ENCODE data around the gene KIF17. TPM values are rescaled to one million over a fixed set of nuclear protein-coding genes. Genes with fewer than 3 reads are reported as not detected.

The KIF17 gene
- total RNA-seq, 2 experiments from 2014 or later: not detected

- Mint-ChIP-seq H3K27me3 (no peaks in the 10 kb centered on the region), H3K36me3 (peaks cover 10% of the 10 kb centered on the region), H3K27ac (no peak overlapping the region), H3K4me3 (no peak overlapping the region), H3K4me1 (peaks cover 31% of the 10 kb centered on the region), H3K9me3 (ENCODE audit: low read depth) (no peaks in the 10 kb centered on the region)
- no peak for DNase-seq
- CTCF ChIA-PET: interaction anchor here (2.3 to 3.3 kb wide), 2 partner anchors 31 to 33 kb away, joined by 8 to 11 read pairs; partner anchors contain the start of gene PINK1
- no peak for ATAC-seq
Measured at GRCh38 chr1:20663969-20664715, 53.7 kb downstream of the KIF17 start.

GRCh38 chr1:20663365-20663764 lies 54.4 kb downstream of the KIF17 start:
- Mint-ChIP-seq H3K9me3 (ENCODE audit: low read depth) (no peaks in the 10 kb centered on the region), H3K4me1 (peaks cover 36% of the 10 kb centered on the region), H3K27me3 (no peaks in the 10 kb centered on the region), H3K27ac (no peak overlapping the region), H3K4me3 (no peak overlapping the region), H3K36me3 (peaks cover 10% of the 10 kb centered on the region)
- no peak for ATAC-seq
- no peak for DNase-seq
- CTCF ChIA-PET: interaction anchor here (2.3 to 3.3 kb wide), 2 partner anchors 30 to 34 kb away, joined by 8 to 11 read pairs; partner anchors contain the start of gene PINK1

- peak overlapping the region; percentile 99 for H3K27ac Mint-ChIP-seq
- no peaks in the 10 kb centered on the region for H3K9me3 Mint-ChIP-seq (ENCODE audit: low read depth)
- ATAC-seq (no peak), DNase-seq (no peak)
- H3K27me3 Mint-ChIP-seq: no peaks in the 10 kb centered on the region
- H3K4me3 Mint-ChIP-seq: peak overlapping the region; percentile 83
- peaks cover 38% of the 10 kb centered on the region for H3K4me1 Mint-ChIP-seq
- CTCF ChIA-PET: interaction anchor here (1.0 to 6.2 kb wide), 5 partner anchors 16 to 154 kb away, joined by 3 to 39 read pairs (median 7); partner anchors contain the start of genes MUL1 and PINK1
- peaks cover 13% of the 10 kb centered on the region for H3K36me3 Mint-ChIP-seq
Measured at GRCh38 chr1:20662110-20662475, 55.7 kb downstream of the KIF17 start.

- H3K36me3 Mint-ChIP-seq: peaks cover 19% of the 10 kb centered on the region
- peak within 1 kb of the TSS; percentile 99 for H3K27ac Mint-ChIP-seq
- peaks cover 37% of the 10 kb centered on the region for H3K4me1 Mint-ChIP-seq
- peak within 1 kb of the TSS; percentile 83 for H3K4me3 Mint-ChIP-seq
- peak; percentile 98 for DNase-seq
- H3K27me3 Mint-ChIP-seq: no peaks in the 10 kb centered on the region
- ATAC-seq: peak; percentile 98
- CTCF ChIA-PET: interaction anchor here (1.0 to 6.2 kb wide), 5 partner anchors 16 to 154 kb away, joined by 3 to 39 read pairs (median 7); partner anchors contain the start of genes MUL1 and PINK1
- no peaks in the 10 kb centered on the region for H3K9me3 Mint-ChIP-seq (ENCODE audit: low read depth)
Measured at GRCh38 chr1:20661207-20662109, 56.3 kb downstream of the KIF17 start, which contains the start of gene DDOST. TSS of gene DDOST (minus strand) at chr1:20661369. CDS start at chr1:20661350, 19 bp downstream.

DNA sequence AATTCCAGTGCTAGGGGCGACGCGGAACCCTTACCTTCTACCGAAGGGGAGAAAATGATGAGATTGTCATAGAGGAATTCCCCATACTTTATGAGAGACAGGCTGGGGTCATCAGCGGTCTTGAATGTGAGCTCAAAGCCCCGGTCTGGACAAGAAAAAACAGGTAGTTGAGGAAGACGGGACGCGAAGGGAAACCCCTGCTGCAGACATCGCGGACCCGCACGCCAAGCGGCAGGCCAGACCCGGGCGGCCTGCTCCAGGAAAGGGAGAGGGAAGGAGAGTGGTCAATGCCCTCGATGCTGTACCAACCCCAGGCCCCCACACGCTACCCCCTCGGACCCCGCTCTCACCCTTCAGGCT lies 57.0 kb downstream of the KIF17 start:
- DNase-seq: no peak
- Mint-ChIP-seq H3K9me3 (ENCODE audit: low read depth) (no peaks in the 10 kb centered on the region), H3K36me3 (peaks cover 26% of the 10 kb centered on the region), H3K4me1 (peaks cover 37% of the 10 kb centered on the region), H3K27ac (peak overlapping the region; percentile 99), H3K27me3 (no peaks in the 10 kb centered on the region), H3K4me3 (peak overlapping the region; percentile 83)
- CTCF ChIA-PET: interaction anchor here (0.6 to 6.2 kb wide), 8 partner anchors 9 to 534 kb away, joined by 3 to 39 read pairs (median 6); partner anchors contain the start of genes MUL1 and PINK1
- peak; percentile 4 for ATAC-seq

- ATAC-seq: no peak
- no peak for DNase-seq
- H3K4me1 Mint-ChIP-seq: peaks cover 37% of the 10 kb centered on the region
- H3K9me3 Mint-ChIP-seq (ENCODE audit: low read depth): no peaks in the 10 kb centered on the region
- H3K27ac Mint-ChIP-seq: peak overlapping the region; percentile 99
- peaks cover 28% of the 10 kb centered on the region for H3K36me3 Mint-ChIP-seq
- no peaks in the 10 kb centered on the region for H3K27me3 Mint-ChIP-seq
- CTCF ChIA-PET: interaction anchor here (0.6 to 6.2 kb wide), 9 partner anchors 9 to 535 kb away, joined by 3 to 39 read pairs (median 6); partner anchors contain the start of genes MUL1 and PINK1
- peak overlapping the region; percentile 83 for H3K4me3 Mint-ChIP-seq
Measured at GRCh38 chr1:20660363-20660762, 57.4 kb downstream of the KIF17 start.

GRCh38 chr1:20658166-20658915 lies 59.5 kb downstream of the KIF17 start:
- H3K4me1 Mint-ChIP-seq: peaks cover 37% of the 10 kb centered on the region
- ATAC-seq (no peak), DNase-seq (no peak)
- no peak overlapping the region for H3K27ac Mint-ChIP-seq
- no peaks in the 10 kb centered on the region for H3K9me3 Mint-ChIP-seq (ENCODE audit: low read depth)
- H3K27me3 Mint-ChIP-seq: no peaks in the 10 kb centered on the region
- peaks cover 35% of the 10 kb centered on the region for H3K36me3 Mint-ChIP-seq
- CTCF ChIA-PET: interaction anchor here (1.4 to 6.2 kb wide), 3 partner anchors 19 to 38 kb away, joined by 5 to 39 read pairs (median 8); partner anchors contain the start of gene PINK1
- no peak overlapping the region for H3K4me3 Mint-ChIP-seq

GRCh38 chr1:20657024-20657423 lies 60.8 kb downstream of the KIF17 start:
- ATAC-seq: no peak
- Mint-ChIP-seq H3K27ac (no peak overlapping the region), H3K4me3 (no peak overlapping the region), H3K27me3 (no peaks in the 10 kb centered on the region), H3K36me3 (peaks cover 47% of the 10 kb centered on the region), H3K4me1 (peaks cover 29% of the 10 kb centered on the region), H3K9me3 (ENCODE audit: low read depth) (no peaks in the 10 kb centered on the region)
- CTCF ChIA-PET: interaction anchor here (6.2 kb wide), 1 partner anchor 24 kb away, joined by 39 read pairs; the partner anchor contains the start of gene PINK1
- no peak for DNase-seq

DNA sequence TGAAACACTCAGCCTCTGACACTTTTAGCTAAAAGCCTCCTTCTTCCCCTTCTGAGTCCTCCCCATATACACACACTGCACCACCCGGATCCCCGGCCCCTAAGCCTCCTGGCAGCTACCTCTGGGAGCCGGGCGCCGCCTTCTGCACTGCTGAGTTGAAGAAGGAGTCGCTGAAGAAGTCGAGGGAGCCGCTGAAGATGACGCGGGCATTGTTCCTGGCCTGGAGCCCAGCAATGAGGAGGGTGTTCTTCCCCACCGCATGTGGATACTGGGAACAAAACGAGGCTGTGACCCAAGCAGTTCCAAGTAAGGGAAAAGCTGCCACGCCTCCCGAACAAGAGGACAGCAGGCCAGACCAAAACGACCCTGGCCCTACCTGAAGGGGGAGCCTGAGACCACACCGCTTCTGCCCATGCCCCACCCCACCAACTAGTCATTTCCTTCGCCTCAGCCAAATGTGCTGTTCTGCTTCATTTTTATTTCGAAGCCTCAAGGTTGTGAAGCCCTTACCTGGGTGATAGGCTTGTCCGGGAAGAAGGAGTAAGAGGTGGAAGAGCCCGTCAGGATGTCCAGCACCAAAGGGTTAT lies 63.6 kb downstream of the KIF17 start:
- Mint-ChIP-seq H3K9me3 (ENCODE audit: low read depth) (no peaks in the 10 kb centered on the region), H3K27me3 (no peaks in the 10 kb centered on the region), H3K4me3 (no peak overlapping the region), H3K4me1 (peaks cover 11% of the 10 kb centered on the region), H3K27ac (no peak overlapping the region), H3K36me3 (peaks cover 52% of the 10 kb centered on the region)
- no peak for DNase-seq
- no peak for ATAC-seq
- CTCF ChIA-PET: no interaction called here

GRCh38 chr1:20652300-20652699 lies 65.5 kb downstream of the KIF17 start:
- Mint-ChIP-seq H3K27ac (no peak overlapping the region), H3K4me3 (no peak overlapping the region), H3K4me1 (peaks cover 4% of the 10 kb centered on the region), H3K9me3 (ENCODE audit: low read depth) (no peaks in the 10 kb centered on the region), H3K27me3 (no peaks in the 10 kb centered on the region), H3K36me3 (peaks cover 53% of the 10 kb centered on the region)
- DNase-seq (no peak), ATAC-seq (no peak)
- CTCF ChIA-PET: no interaction called here

DNA sequence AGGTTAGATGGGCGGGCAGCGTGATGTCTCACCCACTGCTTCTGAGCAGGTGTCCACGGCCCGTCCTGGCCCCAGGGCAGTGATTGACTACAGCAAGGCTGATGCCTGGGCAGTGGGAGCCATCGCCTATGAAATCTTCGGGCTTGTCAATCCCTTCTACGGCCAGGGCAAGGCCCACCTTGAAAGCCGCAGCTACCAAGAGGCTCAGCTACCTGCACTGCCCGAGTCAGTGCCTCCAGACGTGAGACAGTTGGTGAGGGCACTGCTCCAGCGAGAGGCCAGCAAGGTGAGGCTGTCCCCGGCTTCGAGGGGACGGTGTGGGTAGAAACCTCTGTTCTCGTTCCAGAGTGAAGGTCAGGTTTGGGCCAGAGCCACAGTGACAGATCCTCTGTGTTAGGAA lies 68.9 kb downstream of the KIF17 start:
- no peak overlapping the region for H3K4me3 Mint-ChIP-seq
- ATAC-seq (no peak), DNase-seq (no peak)
- no peaks in the 10 kb centered on the region for H3K27me3 Mint-ChIP-seq
- H3K27ac Mint-ChIP-seq: no peak overlapping the region
- H3K9me3 Mint-ChIP-seq (ENCODE audit: low read depth): no peaks in the 10 kb centered on the region
- CTCF ChIA-PET: interaction anchor here (2.3 kb wide), 1 partner anchor 48 kb away, joined by 12 read pairs; no protein-coding TSS in a partner anchor
- peaks cover 29% of the 10 kb centered on the region for H3K36me3 Mint-ChIP-seq
- H3K4me1 Mint-ChIP-seq: no peaks in the 10 kb centered on the region

DNA sequence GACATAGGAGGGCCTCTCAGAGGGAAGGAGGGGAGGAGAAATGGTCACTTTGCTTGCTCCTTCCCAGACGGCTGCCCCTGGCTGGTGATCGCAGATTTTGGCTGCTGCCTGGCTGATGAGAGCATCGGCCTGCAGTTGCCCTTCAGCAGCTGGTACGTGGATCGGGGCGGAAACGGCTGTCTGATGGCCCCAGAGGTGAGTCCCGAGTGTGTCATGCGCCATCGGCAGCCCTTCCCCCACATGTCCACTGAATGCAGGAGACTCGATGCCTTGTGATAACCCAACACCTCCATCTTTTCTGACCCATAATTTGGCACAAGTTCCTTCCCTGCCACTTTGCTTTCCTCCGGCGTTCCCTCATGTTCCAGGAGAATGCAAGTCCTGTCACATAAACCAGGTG lies 69.4 kb downstream of the KIF17 start:
- Mint-ChIP-seq H3K4me1 (no peaks in the 10 kb centered on the region), H3K27me3 (no peaks in the 10 kb centered on the region), H3K9me3 (ENCODE audit: low read depth) (no peaks in the 10 kb centered on the region), H3K27ac (no peak overlapping the region), H3K36me3 (peaks cover 29% of the 10 kb centered on the region), H3K4me3 (no peak overlapping the region)
- ATAC-seq (no peak), DNase-seq (no peak)
- CTCF ChIA-PET: interaction anchor here (0.9 kb wide), 1 partner anchor 12 kb away, joined by 3 read pairs; no protein-coding TSS in a partner anchor
